ENCODE measurements around the gene APOBEC4.
"Not testable (repeated sequence)": the region's sequence is repeated elsewhere in the genome, so short reads cannot be mapped to it uniquely, and the experiment has no call there.

The APOBEC4 gene, protein sequence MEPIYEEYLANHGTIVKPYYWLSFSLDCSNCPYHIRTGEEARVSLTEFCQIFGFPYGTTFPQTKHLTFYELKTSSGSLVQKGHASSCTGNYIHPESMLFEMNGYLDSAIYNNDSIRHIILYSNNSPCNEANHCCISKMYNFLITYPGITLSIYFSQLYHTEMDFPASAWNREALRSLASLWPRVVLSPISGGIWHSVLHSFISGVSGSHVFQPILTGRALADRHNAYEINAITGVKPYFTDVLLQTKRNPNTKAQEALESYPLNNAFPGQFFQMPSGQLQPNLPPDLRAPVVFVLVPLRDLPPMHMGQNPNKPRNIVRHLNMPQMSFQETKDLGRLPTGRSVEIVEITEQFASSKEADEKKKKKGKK

DNA sequence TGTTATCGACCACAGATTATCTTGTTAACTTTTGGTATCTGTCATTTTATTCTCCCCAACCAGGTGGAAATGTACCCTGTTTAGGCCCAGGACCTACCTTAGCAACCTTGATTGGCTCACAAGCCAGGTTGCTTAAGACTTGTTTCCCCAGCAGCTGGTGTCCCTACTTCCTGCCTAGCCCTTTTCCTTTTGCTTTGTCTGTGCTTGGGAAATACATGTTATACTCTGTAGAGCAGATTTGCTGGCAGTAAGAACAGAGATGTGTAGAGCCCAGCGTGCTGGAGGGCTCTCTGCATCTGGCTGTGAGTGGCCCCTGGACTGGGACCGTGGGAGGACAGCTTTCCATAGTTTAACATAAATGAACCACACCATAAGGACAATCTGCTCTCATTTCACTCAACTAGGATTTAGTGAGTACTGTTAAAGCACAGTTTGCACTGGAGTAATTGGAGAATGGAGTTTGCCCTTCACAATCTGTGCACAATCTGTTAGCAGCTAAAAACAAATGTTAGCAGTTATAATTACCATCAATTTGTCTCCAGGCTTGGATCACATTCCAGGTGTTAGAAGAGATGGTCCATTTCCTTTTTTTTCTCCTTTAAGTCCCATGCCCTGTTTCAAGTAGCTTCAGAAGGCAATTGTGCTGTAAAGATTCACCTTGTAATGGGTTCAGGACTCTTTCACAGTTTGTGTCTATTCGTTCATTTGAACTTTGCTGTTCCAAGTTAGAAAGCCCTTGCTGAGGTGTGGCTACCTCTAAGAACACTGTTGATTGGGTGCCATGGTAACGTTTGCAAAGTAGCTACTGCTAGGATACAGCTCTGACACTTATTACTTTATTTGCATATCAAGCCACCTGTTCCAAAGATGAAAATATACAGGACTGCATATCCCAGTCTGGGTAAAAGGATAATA lies at the start of gene APOBEC4:
APOBEC4 (minus strand) TSS at position 770 of the 915 bp plus-strand sequence. CDS start 4,535 bp downstream, outside the sequence.
- no peak for DNase-seq (ENCODE audit: low spot score)

GRCh38 chr1:183702813-183703198 lies 49.7 kb upstream of the APOBEC4 start:
- DNase-seq (ENCODE audit: low spot score): no peak

GRCh38 chr1:183702087-183702812 lies 49.1 kb upstream of the APOBEC4 start:
- DNase-seq (ENCODE audit: low spot score): no peak

DNA sequence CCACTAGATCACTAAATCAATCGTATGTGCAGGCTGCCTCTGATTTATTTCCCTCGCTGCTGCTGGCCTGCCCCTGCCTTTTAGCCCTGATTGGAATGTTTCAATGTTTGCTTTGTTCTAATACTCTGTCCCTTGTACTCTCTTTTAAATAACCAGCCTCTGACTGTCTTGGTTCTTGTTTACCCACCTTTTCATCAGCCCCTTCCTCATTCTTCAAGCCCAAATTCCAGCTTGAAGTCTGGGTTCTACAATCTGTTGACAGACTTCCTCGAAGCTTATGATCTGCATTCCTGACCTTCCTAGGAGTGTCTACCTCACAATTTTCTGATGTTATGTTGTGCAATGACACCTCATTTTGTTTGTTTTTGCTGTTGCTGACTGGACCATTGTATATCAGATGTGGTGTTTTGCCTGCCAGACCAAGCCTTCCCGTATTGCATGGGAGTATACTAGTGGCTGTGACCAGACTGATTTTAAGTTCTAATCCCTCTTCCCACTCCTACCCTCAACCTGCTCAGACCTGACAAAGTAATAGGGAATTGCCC lies 46.6 kb upstream of the APOBEC4 start:
- no peak for DNase-seq (ENCODE audit: low spot score)

DNA sequence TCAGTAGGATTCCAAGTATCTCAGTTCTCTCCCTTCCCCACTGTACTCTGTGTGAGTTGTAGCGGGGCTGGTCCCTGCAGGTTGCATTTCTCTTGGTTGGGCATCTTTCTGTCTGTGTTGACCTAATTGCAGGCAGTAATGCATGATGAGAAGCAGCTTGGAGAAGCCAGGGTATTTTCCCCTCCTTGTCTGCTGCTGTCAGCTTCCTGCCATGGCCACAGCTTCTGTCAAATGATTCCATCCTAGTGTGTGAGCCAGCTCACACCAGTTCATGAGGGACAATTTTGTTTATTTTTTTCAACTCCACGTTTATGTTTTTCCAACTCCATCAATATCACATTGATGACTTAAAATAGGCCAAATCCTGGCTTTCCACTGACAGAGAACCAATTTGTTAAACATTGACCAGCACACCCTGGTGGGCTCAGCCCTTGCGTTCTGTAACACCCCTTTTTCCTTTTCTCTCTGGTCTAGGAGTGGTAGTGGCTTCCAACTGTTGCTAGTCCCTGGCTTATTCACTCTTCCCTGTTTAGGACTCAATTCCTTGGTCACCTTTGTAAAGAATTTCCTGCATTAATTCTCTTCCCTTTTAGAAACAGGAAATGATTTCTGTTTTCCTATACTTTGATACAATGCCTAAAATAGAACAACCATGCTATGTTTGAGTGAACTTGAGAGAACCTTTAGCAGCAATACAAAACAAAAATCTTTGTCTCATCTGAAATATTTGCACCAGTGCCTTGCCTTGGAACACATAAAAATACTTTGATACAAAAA lies 44.9 kb upstream of the APOBEC4 start:
- no peak for DNase-seq (ENCODE audit: low spot score)

DNA sequence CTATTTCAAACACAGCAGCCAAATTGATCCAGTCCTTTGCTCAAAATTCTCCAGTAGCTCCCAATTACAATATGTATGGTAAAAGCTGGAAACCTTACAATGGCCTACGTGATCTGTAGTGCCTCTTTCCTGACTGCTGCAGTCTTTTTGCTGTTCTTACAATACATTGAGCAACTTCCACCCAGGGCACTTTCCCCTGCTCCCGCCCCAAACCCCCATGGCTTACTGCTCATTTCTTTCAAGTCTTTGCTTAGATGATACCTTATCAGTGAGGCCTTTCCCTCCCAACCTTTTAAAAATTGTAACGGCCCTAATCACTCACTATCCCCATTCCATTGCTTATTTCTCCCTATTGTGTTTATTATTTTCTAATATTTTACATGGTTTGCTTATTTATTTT lies 43.9 kb upstream of the APOBEC4 start:
- no peak for DNase-seq (ENCODE audit: low spot score)

DNA sequence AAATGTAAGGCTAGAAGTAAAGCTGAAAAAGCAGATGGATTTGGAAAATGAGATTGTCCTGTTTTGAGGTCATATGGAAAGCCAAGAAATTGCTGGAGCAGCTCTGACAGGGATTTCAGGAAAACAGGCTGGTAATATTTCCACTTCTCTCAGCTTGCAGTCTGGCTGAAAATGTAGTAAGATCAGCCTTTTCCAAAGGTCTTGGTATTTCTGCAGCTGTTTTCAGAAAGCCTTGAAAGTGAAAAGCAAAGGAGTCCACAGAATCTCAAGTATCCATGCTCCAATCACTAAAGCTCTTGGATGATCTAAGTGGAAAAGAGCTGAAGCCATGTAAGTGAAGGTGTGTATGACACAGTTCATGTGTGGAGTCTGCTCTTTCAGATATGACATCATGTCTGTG lies 41.6 kb upstream of the APOBEC4 start:
- no peak for DNase-seq (ENCODE audit: low spot score)

DNA sequence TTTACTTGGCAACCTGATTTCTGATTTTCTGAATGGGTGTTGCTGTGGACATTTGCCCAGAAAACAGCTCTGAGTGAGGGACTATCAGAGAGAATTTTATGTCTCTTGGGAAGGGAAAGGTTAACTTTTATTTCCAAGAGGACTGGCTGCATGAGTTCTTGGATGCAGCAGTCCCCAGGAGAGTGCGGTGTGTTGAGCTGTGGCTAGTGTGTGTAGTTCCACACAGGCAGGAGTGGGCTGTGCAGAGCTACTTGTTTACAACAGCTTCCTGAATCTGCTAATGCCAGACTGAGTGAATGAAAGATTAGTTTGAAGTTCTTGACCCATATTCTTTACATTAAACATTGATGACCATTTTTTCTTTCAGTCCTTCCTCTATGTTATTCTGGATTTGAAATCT lies 41.0 kb upstream of the APOBEC4 start:
- no peak for DNase-seq (ENCODE audit: low spot score)

GRCh38 chr1:183693521-183693920 lies 40.4 kb upstream of the APOBEC4 start:
- no peak for DNase-seq (ENCODE audit: low spot score)

GRCh38 chr1:183689762-183690204 lies 36.7 kb upstream of the APOBEC4 start:
- no peak for DNase-seq (ENCODE audit: low spot score)

GRCh38 chr1:183688341-183689060 lies 35.4 kb upstream of the APOBEC4 start:
- no peak for DNase-seq (ENCODE audit: low spot score)

- no peak for DNase-seq (ENCODE audit: low spot score)
These were observed 34.6 kb upstream of the APOBEC4 start for GRCh38 chr1:183687546-183688304.

DNA sequence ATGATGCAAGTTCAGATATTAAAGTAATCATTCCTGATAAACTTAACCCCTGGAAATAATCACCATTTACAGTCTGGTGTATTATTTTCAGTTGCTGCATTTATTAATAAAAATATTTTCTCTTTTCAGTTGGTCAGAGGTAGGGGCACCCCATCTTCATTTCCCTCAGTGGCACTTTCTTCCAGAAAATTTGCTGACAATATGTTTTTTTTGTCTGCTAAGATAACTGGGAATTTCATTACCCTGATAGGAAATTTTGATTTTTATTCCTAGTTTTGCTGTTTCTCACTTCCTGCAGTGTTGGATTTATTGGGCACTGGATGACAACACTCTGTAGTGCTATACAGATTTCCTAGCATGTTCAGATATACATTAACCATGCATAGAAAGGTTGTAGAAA lies 33.1 kb upstream of the APOBEC4 start:
- no peak for DNase-seq (ENCODE audit: low spot score)

GRCh38 chr1:183685112-183685713 lies 32.1 kb upstream of the APOBEC4 start:
- peak; percentile 79 for DNase-seq (ENCODE audit: low spot score)

DNA sequence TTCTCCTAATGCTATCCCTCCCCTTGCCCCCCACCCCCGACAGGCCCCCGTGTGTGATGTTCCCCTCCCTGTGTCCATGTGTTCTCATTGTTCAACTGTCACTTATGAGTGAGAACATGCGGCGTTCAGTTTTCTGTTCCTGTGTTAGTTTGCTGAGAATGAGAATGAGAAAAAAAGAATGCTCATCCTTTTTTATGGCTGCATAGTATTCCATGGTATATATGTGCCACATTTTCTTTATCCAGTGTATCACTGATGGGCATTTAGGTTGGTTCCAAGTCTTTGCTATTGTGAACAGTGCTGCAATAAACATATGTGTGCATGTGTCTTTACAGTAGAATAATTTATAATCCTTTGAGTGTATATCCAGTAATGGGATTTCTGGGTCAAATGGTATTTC lies 26.2 kb upstream of the APOBEC4 start:
- DNase-seq (ENCODE audit: low spot score): not testable (repeated sequence)

- DNase-seq (ENCODE audit: low spot score): no peak
These were observed 25.7 kb upstream of the APOBEC4 start for GRCh38 chr1:183678819-183679218.

DNA sequence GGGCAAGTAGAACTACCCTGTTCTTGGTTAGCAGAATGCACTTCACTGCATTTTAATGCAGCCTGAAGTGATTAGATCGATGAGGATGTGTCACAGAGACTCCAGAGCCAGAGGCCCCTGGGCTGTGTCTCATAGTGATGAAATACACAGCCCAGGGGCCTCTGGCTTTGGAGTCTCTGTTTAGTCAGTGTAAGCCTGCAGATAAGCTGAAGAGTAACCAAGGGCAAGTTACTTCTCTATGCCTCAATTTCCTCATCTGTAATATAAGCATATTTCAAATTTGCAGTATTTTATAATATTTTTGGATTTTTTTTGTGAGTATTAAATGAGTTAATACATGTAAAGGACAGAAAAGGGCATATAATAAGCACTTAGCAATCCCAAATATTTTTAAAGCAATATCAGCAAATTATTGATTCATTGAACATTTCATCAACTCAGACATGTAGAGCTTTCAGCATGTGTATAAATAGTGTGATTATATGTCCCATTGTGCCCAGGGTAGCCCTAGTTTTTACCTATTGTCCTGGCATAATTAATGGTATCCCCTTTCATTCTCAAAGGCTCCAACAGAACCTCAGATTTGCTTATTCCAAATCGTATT lies 23.6 kb upstream of the APOBEC4 start:
- peak; percentile 76 for DNase-seq (ENCODE audit: low spot score)

DNA sequence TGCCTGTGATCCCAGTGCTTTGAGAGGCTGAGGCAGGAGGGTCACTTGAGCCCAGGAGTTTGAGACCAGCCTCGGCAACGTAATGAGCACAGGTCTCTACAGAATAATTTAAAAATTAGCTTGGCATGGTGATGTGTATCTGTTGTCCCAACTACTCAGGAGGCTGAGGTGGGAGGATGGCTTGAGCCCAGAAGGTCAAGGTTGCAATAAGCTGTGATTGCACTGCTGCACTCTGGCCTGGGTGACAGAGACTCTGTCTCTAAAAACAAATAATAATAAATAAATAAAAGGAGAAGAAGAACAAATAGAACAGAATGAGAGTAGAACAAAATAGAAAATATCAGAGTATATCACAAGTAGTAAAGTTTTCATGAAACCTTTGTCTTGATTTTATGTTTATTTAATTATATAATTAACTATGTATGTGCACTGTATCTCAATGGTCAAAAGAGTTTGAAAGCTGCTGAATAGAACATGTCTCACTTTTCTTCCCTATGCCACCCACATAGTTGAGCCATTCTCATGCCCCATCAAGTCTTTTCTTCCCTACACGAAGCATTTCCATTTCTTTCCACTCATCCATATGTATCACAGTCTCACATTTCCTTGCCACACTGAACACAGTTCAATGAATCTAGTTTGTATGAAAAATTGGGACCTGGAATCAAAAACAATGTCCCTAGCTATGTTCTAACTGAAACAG lies 22.9 kb upstream of the APOBEC4 start:
- no peak for DNase-seq (ENCODE audit: low spot score)
